ENCODE results near the gene TMEM272. TPM values are rescaled to one million over a fixed set of nuclear protein-coding genes. Genes with fewer than 3 reads are reported as not detected.

Gene TMEM272, protein sequence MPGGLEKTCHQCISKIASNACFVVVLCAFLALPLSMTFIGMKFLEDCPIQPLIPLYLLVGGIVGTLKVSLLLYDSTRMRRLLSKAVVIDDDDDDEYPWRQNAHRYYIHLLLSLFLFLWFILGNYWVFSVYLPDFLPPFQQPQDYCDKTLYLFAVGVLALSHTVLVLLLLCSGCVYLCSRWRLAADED
- total RNA-seq = under 1 TPM; 0.23 to 0.29 TPM

DNA sequence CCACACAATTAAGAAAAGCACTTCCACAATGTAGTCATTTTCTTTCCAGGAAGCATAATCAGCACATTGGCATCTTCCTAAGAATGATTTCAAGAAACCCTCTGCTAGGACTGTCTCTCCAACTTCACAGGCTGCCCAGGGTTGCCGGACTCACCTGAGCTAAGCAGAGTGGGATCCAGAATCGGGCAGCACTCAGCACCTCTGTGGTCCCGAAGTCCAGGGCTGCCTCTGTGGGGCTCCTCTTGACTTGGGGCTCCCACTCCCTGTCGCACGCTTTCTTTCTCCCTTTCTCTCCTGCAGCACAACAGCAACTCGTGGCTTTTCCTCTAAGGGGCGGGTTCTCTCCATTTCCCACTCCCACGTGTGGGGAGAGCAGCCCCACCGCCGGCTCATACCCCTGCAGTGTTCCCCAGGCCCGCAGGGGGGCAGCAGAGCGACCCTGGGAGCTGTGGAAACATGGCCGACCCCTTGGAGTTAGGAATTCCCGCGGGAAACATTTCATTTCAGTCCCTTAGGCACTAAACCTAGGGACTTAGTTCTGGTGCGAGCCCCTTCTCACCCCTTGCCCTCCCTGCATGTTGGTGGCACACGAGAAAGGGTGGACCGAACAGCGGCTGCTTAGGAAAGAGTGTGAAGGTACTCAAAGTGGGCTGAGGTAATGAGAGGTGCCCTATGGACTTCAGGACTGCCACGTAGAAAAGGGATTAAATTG, at the start of gene TMEM272:
TMEM272 (minus strand) TSS at position 316 of the 712 bp plus-strand sequence. CDS start 6,647 bp downstream, outside the sequence.
- H3K4me3 Mint-ChIP-seq = peak within 1 kb of the TSS; percentile 24
- ChIA-PET CTCF (interaction anchor here (0.9 to 3.1 kb wide), 10 partner anchors 11 to 282 kb away, joined by 3 to 25 read pairs (median 5); partner anchors contain the start of gene CCDC70), POLR2A (interaction anchor here (0.5 kb wide), 1 partner anchor 90 kb away, joined by 3 read pairs; no protein-coding TSS in a partner anchor)
- peak; percentile 51 for DNase-seq
- no peak within 1 kb of the TSS for H3K27ac Mint-ChIP-seq
- no peaks in the 10 kb centered on the region for H3K36me3 Mint-ChIP-seq (ENCODE audit: low read depth)
- peak; percentile 70 for ATAC-seq
- peaks cover 13% of the 10 kb centered on the region for H3K4me1 Mint-ChIP-seq (ENCODE audit: low read depth)
- H3K9me3 Mint-ChIP-seq (ENCODE audit: insufficient read depth) = no peaks in the 10 kb centered on the region
- peaks cover 13% of the 10 kb centered on the region for H3K27me3 Mint-ChIP-seq (ENCODE audit: low read depth)

DNA sequence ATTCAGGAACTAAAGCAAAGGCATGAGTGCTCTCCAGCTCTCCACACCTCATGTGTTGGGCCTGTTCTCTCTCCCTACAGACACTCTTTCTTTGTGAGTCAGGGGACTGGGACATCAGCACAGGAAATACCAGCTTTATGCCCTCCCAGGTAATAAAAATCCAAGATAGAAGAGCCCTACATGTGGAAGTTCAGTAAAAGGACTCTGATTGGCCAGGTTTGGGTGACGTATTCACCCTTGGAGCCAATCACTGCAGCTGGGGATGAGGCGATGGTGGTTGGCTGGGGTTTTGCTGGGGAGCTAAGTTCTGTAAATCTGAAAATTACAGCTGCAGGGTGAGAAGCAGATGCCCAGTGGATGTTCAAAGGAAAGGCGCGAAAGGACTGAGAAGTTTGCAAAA, 49.3 kb upstream of the TMEM272 start:
- ChIA-PET CTCF (interaction anchor here (1.5 to 2.9 kb wide), 2 partner anchors 17 to 79 kb away, joined by 4 to 15 read pairs; no protein-coding TSS in a partner anchor), POLR2A (no interaction called here)
- H3K9me3 Mint-ChIP-seq (ENCODE audit: insufficient read depth) = no peaks in the 10 kb centered on the region
- peaks cover 9% of the 10 kb centered on the region for H3K27me3 Mint-ChIP-seq (ENCODE audit: low read depth)
- no peak for DNase-seq
- H3K4me3 Mint-ChIP-seq = no peak overlapping the region
- H3K27ac Mint-ChIP-seq = no peak overlapping the region
- ATAC-seq = no peak
- no peaks in the 10 kb centered on the region for H3K4me1 Mint-ChIP-seq (ENCODE audit: low read depth)
- H3K36me3 Mint-ChIP-seq (ENCODE audit: low read depth) = no peaks in the 10 kb centered on the region

DNA sequence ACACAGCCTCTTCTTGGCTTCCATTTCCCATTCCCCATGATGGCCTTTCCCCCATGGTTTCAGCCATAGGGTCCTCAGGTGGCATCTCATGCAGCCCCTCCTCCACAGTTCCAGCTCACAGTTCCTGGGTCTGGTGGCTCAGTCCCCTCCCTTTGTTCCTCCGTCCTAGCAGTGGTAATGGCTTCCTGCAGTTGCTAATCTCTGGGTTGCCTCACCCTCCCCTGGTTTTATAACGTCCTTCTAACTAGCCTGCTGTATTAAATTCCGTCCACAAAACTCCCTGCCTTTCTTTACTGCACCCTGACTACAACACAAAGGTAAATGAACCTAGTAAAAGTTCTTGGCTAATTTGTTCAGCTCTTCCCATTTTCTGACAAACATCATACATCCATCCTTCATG, 47.7 kb upstream of the TMEM272 start:
- ChIA-PET POLR2A (no interaction called here), CTCF (interaction anchor here (0.8 to 1.6 kb wide), 6 partner anchors 43 to 237 kb away, joined by 3 to 7 read pairs (median 4); partner anchors contain the start of genes NEK5 and TMEM272)
- Mint-ChIP-seq H3K4me3 (no peak overlapping the region), H3K27ac (no peak overlapping the region), H3K27me3 (ENCODE audit: low read depth) (peaks cover 5% of the 10 kb centered on the region), H3K36me3 (ENCODE audit: low read depth) (no peaks in the 10 kb centered on the region), H3K4me1 (ENCODE audit: low read depth) (no peaks in the 10 kb centered on the region), H3K9me3 (ENCODE audit: insufficient read depth) (no peaks in the 10 kb centered on the region)
- no peak for ATAC-seq
- DNase-seq = no peak

DNA sequence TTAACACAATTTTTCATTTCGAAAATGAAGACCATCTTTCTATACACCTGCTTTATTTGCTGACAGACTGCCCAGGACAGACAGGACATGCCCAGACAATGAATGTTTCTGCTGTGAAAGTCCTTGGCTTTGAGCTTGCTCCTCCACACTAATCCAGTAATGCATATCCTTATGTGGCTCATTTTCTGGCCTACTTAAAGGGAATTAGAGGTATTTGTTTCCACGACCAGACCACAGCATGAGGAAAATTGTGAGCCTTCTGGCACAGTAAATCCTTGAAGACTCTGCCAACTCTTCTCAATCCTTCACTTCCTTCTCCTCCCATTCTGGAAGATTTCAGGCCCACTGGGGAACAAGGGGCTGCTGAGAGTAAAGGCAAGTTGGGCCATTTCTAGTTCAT, 42.5 kb upstream of the TMEM272 start:
- ChIA-PET POLR2A (no interaction called here), CTCF (no interaction called here)
- ATAC-seq (no peak), DNase-seq (no peak)
- no peaks in the 10 kb centered on the region for H3K9me3 Mint-ChIP-seq (ENCODE audit: insufficient read depth)
- H3K27ac Mint-ChIP-seq = no peak overlapping the region
- H3K36me3 Mint-ChIP-seq (ENCODE audit: low read depth) = no peaks in the 10 kb centered on the region
- no peaks in the 10 kb centered on the region for H3K4me1 Mint-ChIP-seq (ENCODE audit: low read depth)
- H3K27me3 Mint-ChIP-seq (ENCODE audit: low read depth) = peaks cover 9% of the 10 kb centered on the region
- no peak overlapping the region for H3K4me3 Mint-ChIP-seq

DNA sequence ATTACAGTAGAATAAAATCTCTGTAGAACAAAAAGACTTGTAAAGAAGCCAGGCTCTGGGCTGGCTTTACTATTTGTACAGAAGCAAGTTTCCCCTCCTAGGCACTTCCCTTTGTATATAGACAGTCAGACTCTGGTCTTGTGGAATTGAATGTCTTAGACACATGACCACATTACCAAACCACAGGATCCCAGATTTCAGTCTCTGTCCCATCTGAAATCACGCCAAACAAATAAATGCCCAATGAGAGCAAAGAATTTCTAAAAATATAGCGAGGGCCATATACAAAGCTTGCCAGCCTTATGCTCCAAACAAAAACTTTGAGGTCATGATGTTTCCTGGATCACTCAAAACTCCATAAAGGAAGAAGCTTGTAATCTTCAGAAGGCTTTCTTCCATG, 40.7 kb upstream of the TMEM272 start:
- no peak for ATAC-seq
- Mint-ChIP-seq H3K27ac (no peak overlapping the region), H3K27me3 (ENCODE audit: low read depth) (peaks cover 6% of the 10 kb centered on the region), H3K36me3 (ENCODE audit: low read depth) (no peaks in the 10 kb centered on the region), H3K4me3 (no peak overlapping the region), H3K4me1 (ENCODE audit: low read depth) (no peaks in the 10 kb centered on the region), H3K9me3 (ENCODE audit: insufficient read depth) (no peaks in the 10 kb centered on the region)
- POLR2A ChIA-PET = no interaction called here
- DNase-seq = no peak
- CTCF ChIA-PET = interaction anchor here (1.0 kb wide), 1 partner anchor 10 kb away, joined by 4 read pairs; no protein-coding TSS in a partner anchor

DNA sequence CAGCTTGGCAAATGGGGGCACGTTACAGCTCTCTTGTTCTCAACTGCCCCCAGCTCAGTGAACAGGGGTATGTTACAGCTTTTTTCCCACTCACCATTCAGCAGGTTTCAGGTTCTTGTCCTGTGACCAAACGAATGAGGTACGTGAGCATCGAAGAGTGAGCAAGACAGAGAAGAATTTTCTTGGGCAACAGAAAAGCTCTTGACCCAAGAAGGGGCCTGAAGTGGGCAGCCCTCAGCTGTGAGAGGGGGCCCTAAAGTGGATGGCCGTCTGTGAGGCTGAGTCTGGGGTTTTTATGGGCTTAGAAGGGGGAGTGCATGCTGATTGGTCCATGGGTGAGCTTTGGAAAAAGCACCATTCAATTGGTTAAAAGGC, 38.2 kb upstream of the TMEM272 start:
- H3K9me3 Mint-ChIP-seq (ENCODE audit: insufficient read depth) = no peaks in the 10 kb centered on the region
- CTCF ChIA-PET = no interaction called here
- DNase-seq = no peak
- peaks cover 4% of the 10 kb centered on the region for H3K27me3 Mint-ChIP-seq (ENCODE audit: low read depth)
- no peak overlapping the region for H3K27ac Mint-ChIP-seq
- no peaks in the 10 kb centered on the region for H3K4me1 Mint-ChIP-seq (ENCODE audit: low read depth)
- no peak for ATAC-seq
- H3K36me3 Mint-ChIP-seq (ENCODE audit: low read depth) = no peaks in the 10 kb centered on the region
- no peak overlapping the region for H3K4me3 Mint-ChIP-seq
- POLR2A ChIA-PET = no interaction called here

DNA sequence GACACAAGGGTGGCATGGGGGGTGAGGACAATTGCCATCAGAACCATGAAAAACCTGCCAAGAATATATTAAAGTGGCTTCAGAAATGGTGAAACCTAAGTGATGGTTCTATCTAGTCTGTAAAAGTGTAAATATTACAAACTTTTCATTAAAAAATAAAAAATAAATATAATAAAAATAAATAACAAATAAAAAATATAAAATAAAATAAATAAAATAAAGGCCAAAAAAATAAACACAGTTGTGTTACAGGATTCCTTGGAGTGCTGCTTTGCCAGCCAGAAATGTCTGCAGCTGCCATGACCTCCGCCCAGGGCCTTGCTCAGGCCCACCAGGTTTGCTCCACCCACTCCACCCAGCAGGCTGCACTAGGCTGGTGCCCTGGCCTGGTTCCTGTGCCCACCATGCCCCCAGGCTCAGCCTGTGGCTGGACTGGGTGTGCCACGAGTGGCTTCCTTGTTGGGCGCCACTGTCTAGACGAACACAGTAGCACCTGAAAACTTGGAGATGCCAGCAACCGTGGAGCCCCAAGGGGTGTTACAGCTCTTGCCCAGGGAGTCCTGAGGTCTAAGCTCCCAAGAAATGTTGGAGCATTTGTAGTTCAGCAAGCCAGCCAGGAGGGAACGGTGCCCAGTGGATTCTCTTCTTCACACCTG, 37.7 kb upstream of the TMEM272 start:
- ChIA-PET POLR2A (no interaction called here), CTCF (no interaction called here)
- Mint-ChIP-seq H3K4me1 (ENCODE audit: low read depth) (no peaks in the 10 kb centered on the region), H3K36me3 (ENCODE audit: low read depth) (no peaks in the 10 kb centered on the region), H3K27me3 (ENCODE audit: low read depth) (peaks cover 4% of the 10 kb centered on the region), H3K9me3 (ENCODE audit: insufficient read depth) (no peaks in the 10 kb centered on the region), H3K4me3 (no peak overlapping the region), H3K27ac (no peak overlapping the region)
- ATAC-seq = no peak
- no peak for DNase-seq

DNA sequence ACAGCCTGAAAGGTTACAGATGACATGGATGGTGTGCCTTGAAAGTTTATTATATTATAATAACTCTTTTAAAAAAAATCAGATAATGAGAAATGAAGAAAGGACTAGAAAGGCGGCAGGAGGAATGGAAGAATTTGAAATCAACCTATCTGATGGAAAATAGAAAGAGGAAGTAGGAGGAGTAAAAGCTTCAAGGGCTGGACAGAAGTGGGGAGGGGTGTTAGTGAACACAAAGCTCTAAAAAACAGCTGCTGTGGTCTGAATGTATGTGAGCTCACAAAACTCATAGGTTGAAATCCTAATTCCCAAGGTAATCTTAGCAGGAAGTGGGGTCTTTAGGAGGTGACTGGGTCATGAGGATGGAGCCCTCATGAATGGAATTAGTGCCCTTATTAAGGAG, 36.3 kb upstream of the TMEM272 start:
- ChIA-PET POLR2A (no interaction called here), CTCF (no interaction called here)
- no peaks in the 10 kb centered on the region for H3K9me3 Mint-ChIP-seq (ENCODE audit: insufficient read depth)
- DNase-seq (no peak), ATAC-seq (no peak)
- peaks cover 4% of the 10 kb centered on the region for H3K27me3 Mint-ChIP-seq (ENCODE audit: low read depth)
- H3K4me1 Mint-ChIP-seq (ENCODE audit: low read depth) = no peaks in the 10 kb centered on the region
- H3K36me3 Mint-ChIP-seq (ENCODE audit: low read depth) = no peaks in the 10 kb centered on the region
- no peak overlapping the region for H3K4me3 Mint-ChIP-seq
- no peak overlapping the region for H3K27ac Mint-ChIP-seq

DNA sequence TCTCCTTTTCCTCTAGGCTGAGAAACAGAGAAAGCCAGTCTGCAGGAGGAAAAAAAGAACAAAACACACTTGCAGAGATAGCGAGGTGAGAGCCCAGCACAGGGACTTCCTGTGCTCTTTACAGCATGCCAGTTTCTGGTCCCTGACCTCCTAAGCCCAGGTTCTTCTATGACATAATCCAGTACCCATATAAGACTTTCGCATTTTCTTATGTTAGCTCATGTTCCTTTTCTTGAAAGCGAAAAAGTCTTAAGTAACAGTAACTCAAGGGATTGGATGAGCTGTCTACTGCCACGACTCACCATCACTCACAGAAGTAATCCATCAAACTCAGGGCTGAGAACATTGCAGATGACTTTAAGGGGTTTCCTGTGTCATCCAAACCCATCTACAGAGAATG, 34.2 kb upstream of the TMEM272 start:
- Mint-ChIP-seq H3K4me1 (ENCODE audit: low read depth) (no peaks in the 10 kb centered on the region), H3K36me3 (ENCODE audit: low read depth) (no peaks in the 10 kb centered on the region), H3K9me3 (ENCODE audit: insufficient read depth) (no peaks in the 10 kb centered on the region), H3K4me3 (no peak overlapping the region), H3K27ac (no peak overlapping the region), H3K27me3 (ENCODE audit: low read depth) (peaks cover 2% of the 10 kb centered on the region)
- ChIA-PET CTCF (no interaction called here), POLR2A (no interaction called here)
- ATAC-seq (no peak), DNase-seq (peak; percentile 4)

DNA sequence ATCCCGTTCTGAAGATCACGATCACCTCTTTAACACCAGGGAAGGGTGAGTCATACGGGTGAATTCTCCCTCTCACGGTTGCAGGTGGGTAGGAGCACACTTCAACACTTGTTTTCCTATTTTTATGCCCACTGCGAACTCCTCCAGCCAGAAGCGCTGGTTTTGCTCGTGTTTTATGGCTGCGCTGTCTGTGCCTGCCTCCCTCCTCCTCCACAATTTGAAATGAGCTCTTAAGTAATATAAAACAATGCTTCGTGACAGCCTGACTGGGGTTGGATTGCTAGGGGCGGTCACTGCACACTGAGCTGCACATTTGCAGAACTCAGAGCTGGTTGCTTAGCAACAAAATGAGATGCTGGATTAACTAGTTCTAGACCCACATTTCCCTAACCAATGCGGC, 29.7 kb upstream of the TMEM272 start:
- Mint-ChIP-seq H3K4me3 (no peak overlapping the region), H3K27ac (no peak overlapping the region), H3K4me1 (ENCODE audit: low read depth) (no peaks in the 10 kb centered on the region), H3K27me3 (ENCODE audit: low read depth) (no peaks in the 10 kb centered on the region), H3K9me3 (ENCODE audit: insufficient read depth) (no peaks in the 10 kb centered on the region), H3K36me3 (ENCODE audit: low read depth) (no peaks in the 10 kb centered on the region)
- POLR2A ChIA-PET = no interaction called here
- CTCF ChIA-PET = interaction anchor here (0.8 to 2.9 kb wide), 4 partner anchors 12 to 59 kb away, joined by 3 to 6 read pairs (median 3); partner anchors contain the start of gene CCDC70
- ATAC-seq (no peak), DNase-seq (peak; percentile 12)

DNA sequence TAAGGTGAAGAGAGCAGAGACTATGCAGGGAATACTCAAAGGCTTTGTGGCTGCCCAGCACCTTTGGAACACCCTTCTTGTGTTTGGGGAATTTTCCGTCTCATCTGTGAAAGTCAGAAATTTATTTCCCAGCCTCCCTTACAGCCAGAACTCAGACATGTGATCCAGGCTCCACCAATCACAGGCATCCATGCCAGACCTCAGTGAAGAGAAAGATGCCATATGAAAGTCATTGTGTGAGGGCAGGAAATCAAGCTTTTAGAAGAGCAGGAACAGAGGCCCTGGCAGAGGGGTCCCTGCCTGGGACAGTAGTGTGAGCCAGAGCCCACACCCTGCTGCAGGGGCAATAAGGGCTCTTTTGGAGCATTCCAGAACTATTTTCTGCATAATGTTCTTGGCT, 28.9 kb upstream of the TMEM272 start:
- CTCF ChIA-PET = interaction anchor here (1.3 to 2.9 kb wide), 2 partner anchors 11 to 58 kb away, joined by 3 to 6 read pairs; partner anchors contain the start of gene CCDC70
- POLR2A ChIA-PET = interaction anchor here (1.4 kb wide), 1 partner anchor 50 kb away, joined by 3 read pairs; no protein-coding TSS in a partner anchor
- Mint-ChIP-seq H3K27ac (no peak overlapping the region), H3K36me3 (ENCODE audit: low read depth) (no peaks in the 10 kb centered on the region), H3K9me3 (ENCODE audit: insufficient read depth) (no peaks in the 10 kb centered on the region), H3K27me3 (ENCODE audit: low read depth) (peaks cover 2% of the 10 kb centered on the region), H3K4me1 (ENCODE audit: low read depth) (no peaks in the 10 kb centered on the region), H3K4me3 (no peak overlapping the region)
- no peak for ATAC-seq
- DNase-seq = peak; percentile 7
